BJ (cell line): ENCODE data around the gene APPBP2. TPM values are rescaled to one million over a fixed set of nuclear protein-coding genes. Genes with fewer than 3 reads are reported as not detected.

ENCODE experiments used
- CTCF ChIA-PET: fragments of 350-600 bp; formaldehyde crosslinking; extraction: SDS; loops from one replicate; lab custom pipeline; 2021; ENCODE audit warnings: antibody characterized with exemption, inconsistent platforms; lab: Yijun Ruan, JAX
- POLR2A ChIA-PET: fragments of 300-600 bp; sonication (Branson Sonifier 250); formaldehyde crosslinking; extraction: SDS; loops from one replicate; lab custom pipeline; 2021; ENCODE audit warnings: antibody characterized with exemption; lab: Charles Lee
- DNase-seq: peaks from one replicate; pipeline ENCODE4 v3.0.0-alpha.2; 2011; ENCODE audit warnings: low read depth
- H3K27me3 ChIP-seq: 2 replicates; pipeline ENCODE4 v1.6.0; 2011; ENCODE audit warnings: low read length; ENCODE audit not compliant: control insufficient read depth, insufficient read depth
- H3K36me3 ChIP-seq: 2 replicates; pipeline ENCODE4 v1.5.1; 2011; ENCODE audit warnings: low read length; ENCODE audit not compliant: control insufficient read depth, insufficient read depth
- H3K4me3 ChIP-seq: 2 replicates; pipeline ENCODE4 v1.5.1; 2011; ENCODE audit warnings: low read depth, mild to moderate bottlenecking, control low read depth, low read length
- CTCF ChIP-seq: IDR thresholded peaks from 2 replicates; pipeline ENCODE4 v1.5.1; 2011; ENCODE audit warnings: low read depth, mild to moderate bottlenecking, control low read depth, inconsistent platforms, low read length, moderate library complexity; ENCODE audit not compliant: insufficient read depth
- polyA plus RNA-seq: library from polyadenylated mRNA; depleted of rRNA; stranded (reverse); fragments of >200 nt; gene quantifications from 2 replicates; pipeline ENCODE4 v1.2.3, GENCODE V29; 2011

APPBP2 gene
- polyA plus RNA-seq, 1 experiment: 14.8 TPM

GRCh38 chr17:60525328-60525684 lies 736 bp downstream of the APPBP2 start:
- DNase-seq: no peak
- CTCF ChIA-PET: interaction anchor here (0.8 to 0.9 kb wide), 2 partner anchors 15 to 44 kb away, joined by 3 to 4 read pairs; no protein-coding TSS in a partner anchor
- Histone ChIP-seq H3K4me3 (peak overlapping the region; percentile 99), H3K27me3 (no peaks in the 10 kb centered on the region), H3K36me3 (no peaks in the 10 kb centered on the region)
- TF ChIP-seq CTCF: no peak
- POLR2A ChIA-PET: no interaction called here

GRCh38 chr17:60524463-60525327 lies 1.3 kb downstream of the APPBP2 start:
- POLR2A ChIA-PET: no interaction called here
- peak overlapping the region; percentile 99 for H3K4me3 ChIP-seq
- no peak for TF ChIP-seq CTCF
- no peaks in the 10 kb centered on the region for H3K27me3 ChIP-seq
- H3K36me3 ChIP-seq: no peaks in the 10 kb centered on the region
- no peak for DNase-seq
- CTCF ChIA-PET: interaction anchor here (0.8 to 1.1 kb wide), 2 partner anchors 19 to 45 kb away, joined by 3 read pairs; no protein-coding TSS in a partner anchor

GRCh38 chr17:60523822-60524221 lies 2.2 kb downstream of the APPBP2 start:
- TF ChIP-seq CTCF: no peak
- Histone ChIP-seq H3K36me3 (peaks cover 1% of the 10 kb centered on the region; the same call in 1 of the 2 replicates), H3K4me3 (peak overlapping the region; percentile 99), H3K27me3 (no peaks in the 10 kb centered on the region)
- POLR2A ChIA-PET: no interaction called here
- CTCF ChIA-PET: interaction anchor here (0.6 to 1.1 kb wide), 2 partner anchors 18 to 1624 kb away, joined by 3 read pairs; no protein-coding TSS in a partner anchor
- no peak for DNase-seq

DNA sequence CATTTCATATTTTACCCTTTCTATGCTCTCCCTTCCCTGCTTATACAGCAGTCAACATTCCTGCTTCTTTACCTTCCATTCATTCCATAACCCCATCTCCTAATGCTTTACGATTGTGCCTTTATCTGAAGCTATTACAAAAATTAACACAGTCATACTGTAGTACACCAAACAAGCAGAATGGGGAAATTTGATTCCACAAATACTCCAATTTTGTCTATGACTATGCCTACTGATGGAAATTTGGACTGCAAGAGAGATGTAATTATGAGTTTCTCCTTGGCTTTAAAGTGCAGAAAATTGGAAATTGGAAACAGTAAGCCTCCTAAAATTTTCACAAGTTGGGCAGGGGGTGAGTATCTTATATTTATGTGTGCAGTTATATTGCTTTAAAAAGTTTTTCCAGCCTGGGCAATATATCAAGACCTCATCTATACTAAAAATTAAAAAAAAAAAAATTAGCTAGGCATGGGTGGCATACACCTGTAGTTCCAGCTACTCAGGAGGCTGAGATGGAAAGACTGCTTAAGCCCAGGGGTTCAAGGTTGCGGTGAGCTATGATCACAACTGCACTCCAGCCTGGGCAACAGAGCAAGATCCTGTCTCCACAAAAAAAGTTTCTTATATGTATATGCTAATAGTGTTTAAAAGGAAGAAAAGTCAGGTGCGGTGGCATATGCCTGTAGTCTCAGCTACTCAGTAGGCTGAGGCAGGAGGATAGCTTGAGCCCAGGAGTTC lies 3.0 kb downstream of the APPBP2 start:
- DNase-seq: no peak
- CTCF ChIA-PET: interaction anchor here (0.5 to 1.1 kb wide), 4 partner anchors 13 to 1625 kb away, joined by 3 read pairs; no protein-coding TSS in a partner anchor

More for the DNA sequence above, 3.0 kb downstream of the APPBP2 start:
- no peak for TF ChIP-seq CTCF
- H3K27me3 ChIP-seq: no peaks in the 10 kb centered on the region
- POLR2A ChIA-PET: no interaction called here
- H3K36me3 ChIP-seq: peaks cover 1% of the 10 kb centered on the region; the same call in 1 of the 2 replicates
- H3K4me3 ChIP-seq: no peak overlapping the region
